ENCODE measurements around the gene EXOC3L2. TPM values are rescaled to one million over a fixed set of nuclear protein-coding genes. Genes with fewer than 3 reads are reported as not detected.

Gene EXOC3L2
- 0.28 TPM in 1 of 2 replicates, not detected in the other for total RNA-seq

GRCh38 chr19:45245334-45245787 lies at the start of gene EXOC3L2:
EXOC3L2 (minus strand) TSS chr19:45245407; CDS start chr19:45239045, 6,362 bp downstream.

GRCh38 chr19:45250832-45251451 lies 5.7 kb upstream of the EXOC3L2 start, which contains the start of gene MARK4:
MARK4 (plus strand) TSS chr19:45251271; CDS start chr19:45251589, 318 bp downstream.

DNA sequence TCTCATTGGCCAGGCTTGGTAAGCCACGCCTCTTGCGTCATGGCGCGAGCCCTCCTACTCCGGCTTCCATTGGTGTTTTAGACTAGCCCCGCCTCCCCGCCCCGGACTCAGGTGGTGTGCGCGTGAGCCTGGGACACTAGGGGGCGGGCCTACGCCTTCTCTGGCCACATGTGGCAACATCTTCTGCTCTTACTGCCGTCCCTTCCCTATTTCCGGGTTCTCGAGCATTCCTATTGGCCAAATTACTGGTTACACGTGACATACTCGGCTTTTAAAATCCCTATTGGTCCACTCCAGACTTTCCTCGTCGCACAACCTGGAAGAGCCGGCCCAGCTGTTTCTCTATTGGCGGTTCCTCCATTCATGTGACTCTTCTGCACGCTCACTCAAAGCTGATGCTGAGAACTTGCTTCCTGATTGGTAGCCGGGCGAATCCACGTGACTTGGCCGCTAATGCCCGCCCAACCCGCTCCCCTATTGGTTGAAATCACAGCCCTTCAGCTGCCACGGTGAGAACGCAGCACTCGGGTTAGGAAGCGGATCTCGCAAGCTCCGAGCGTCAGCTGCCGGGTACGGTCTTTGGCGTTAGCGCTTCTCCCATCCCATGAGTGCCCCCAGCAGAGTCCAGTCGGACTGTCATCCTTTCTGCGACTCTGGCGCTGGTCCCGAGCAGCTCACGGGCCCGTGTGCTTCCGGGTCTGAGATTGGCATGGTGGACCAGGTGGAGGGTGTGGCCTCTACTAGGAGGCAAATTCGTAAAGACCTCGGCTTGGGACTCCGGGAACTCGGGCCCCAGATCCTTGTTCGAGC lies 66.7 kb downstream of the EXOC3L2 start, which contains the start of gene BLOC1S3:
TSS of gene BLOC1S3 (plus strand) at position 523 of the 810 bp plus-strand sequence. CDS start 513 bp downstream, outside the sequence.

DNA sequence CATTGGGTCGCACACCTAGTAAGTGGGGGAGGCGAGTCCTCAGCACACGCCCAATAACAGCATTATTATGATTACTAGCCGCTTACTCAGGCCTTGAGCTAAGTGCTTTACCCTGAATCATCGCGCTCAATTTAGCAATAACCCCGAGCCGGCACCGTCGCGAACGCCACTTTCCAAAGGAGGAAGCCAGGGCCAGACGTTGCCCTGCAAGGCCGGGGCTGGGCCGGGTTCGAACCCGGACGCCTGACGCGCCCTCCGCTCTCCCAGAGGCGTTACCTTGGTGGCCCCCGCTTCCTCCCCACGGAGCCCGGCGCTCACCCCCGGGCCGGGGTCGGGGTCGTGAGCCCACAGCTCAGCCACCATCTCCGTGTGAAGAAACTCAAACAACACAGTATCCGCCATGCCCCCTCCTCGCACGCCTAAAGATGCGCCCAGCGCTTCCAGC lies 67.4 kb downstream of the EXOC3L2 start, which contains the start of gene TRAPPC6A:
TSS of gene TRAPPC6A (minus strand) at position 421 of the 445 bp plus-strand sequence. CDS start at position 402, 19 bp downstream.

Other genes starting within 250 kb of the EXOC3L2 start
- 5.0 and 11.0 TPM in 2 replicates for gene RELB, start 243.9 kb downstream of the EXOC3L2 start, total RNA-seq
- 9.9 and 11.9 TPM in 2 replicates for gene CLASRP, start 206.4 kb downstream of the EXOC3L2 start, total RNA-seq
- under 0.01 TPM in 1 of 2 replicates, not detected in the other for gene ZNF296, start 168.9 kb downstream of the EXOC3L2 start, total RNA-seq
- gene GEMIN7, start 166.1 kb downstream of the EXOC3L2 start, total RNA-seq = 23.1 and 28.0 TPM in 2 replicates
- 29.7 and 49.9 TPM in 2 replicates for gene PPP1R37, start 152.2 kb downstream of the EXOC3L2 start, total RNA-seq
- under 0.01 and 0.56 TPM in 2 replicates for gene NKPD1, start 84.4 kb downstream of the EXOC3L2 start, total RNA-seq
- 5.0 and 10.4 TPM in 2 replicates for gene TRAPPC6A, start 67.2 kb downstream of the EXOC3L2 start, total RNA-seq
- gene BLOC1S3, start 66.6 kb downstream of the EXOC3L2 start, total RNA-seq = 3.8 and 4.5 TPM in 2 replicates
- gene MARK4, start 5.9 kb upstream of the EXOC3L2 start, total RNA-seq = 8.8 and 9.6 TPM in 2 replicates
- under 0.01 TPM in 1 of 2 replicates, not detected in the other for gene CKM, start 77.5 kb upstream of the EXOC3L2 start, total RNA-seq
- under 0.01 and 0.19 TPM in 2 replicates for gene KLC3, start 95.3 kb upstream of the EXOC3L2 start, total RNA-seq
- 28.5 and 50.2 TPM in 2 replicates for gene ERCC2, start 125.2 kb upstream of the EXOC3L2 start, total RNA-seq
- gene PPP1R13L, start 159.7 kb upstream of the EXOC3L2 start, total RNA-seq = 1.7 and 6.5 TPM in 2 replicates
- gene POLR1G, start 161.2 kb upstream of the EXOC3L2 start, total RNA-seq = 12.4 and 29.9 TPM in 2 replicates
- 78.6 and 164 TPM in 2 replicates for gene ERCC1, start 178.5 kb upstream of the EXOC3L2 start, total RNA-seq
- gene FOSB, start 222.6 kb upstream of the EXOC3L2 start, total RNA-seq = 4.6 and 9.9 TPM in 2 replicates

Measured in regular cardiac myocyte (primary cell).